B cell (primary cell): ENCODE results near the gene BAHCC1.

Experiments used
- EZH2 ChIP-seq: IDR thresholded peaks from 2 replicates; pipeline ENCODE4 v1.6.1; 2012; ENCODE audit warnings: borderline replicate concordance, low read depth, mild to moderate bottlenecking, moderate library complexity, low read length; ENCODE audit not compliant: insufficient read depth, poor library complexity, severe bottlenecking
- TF ChIP-seq, protein P1 (sequence below): fragments of 200-600 bp; IDR thresholded peaks from one replicate; pipeline ENCODE4 v1.8.0; 2022; ENCODE audit warnings: antibody characterized with exemption, mild to moderate bottlenecking

DNA sequence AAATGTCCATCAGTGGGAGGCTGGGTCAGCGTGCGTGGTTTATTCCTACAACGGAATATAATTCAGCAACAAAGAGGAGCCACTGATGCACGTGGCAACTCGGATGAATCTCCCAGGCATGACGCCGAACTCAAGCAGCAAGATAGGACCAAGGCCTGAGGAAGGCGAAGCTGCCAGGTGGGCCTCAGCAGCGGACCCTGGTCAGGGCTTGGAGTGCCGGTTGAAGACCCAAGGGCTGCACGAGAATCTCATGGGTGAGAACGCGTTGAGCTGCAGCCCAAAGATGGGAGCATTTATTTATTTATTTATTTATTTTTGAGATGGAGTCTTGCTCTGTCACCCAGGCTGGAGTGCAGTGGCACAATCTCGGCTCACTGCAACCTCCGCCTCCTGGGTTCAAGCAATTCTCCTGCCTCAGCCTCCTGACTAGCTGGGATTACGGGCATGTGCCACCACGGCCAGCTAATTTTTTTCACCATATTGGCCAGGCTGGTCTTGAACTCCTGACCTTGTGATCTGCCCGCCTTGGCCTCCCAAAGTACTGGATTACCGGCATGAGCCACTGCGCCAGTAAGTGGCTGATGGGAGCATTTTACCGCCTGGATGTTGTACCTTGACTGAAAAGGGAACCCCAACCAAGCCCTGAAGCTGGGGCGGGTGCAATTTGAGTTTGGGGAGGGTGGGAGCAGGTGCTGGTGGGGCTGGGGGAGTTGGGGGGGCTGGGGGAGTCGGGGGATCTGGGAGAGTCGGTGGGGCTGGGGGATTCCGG lies 18.1 kb upstream of the BAHCC1 start:
- TF ChIP-seq, protein P1, sequence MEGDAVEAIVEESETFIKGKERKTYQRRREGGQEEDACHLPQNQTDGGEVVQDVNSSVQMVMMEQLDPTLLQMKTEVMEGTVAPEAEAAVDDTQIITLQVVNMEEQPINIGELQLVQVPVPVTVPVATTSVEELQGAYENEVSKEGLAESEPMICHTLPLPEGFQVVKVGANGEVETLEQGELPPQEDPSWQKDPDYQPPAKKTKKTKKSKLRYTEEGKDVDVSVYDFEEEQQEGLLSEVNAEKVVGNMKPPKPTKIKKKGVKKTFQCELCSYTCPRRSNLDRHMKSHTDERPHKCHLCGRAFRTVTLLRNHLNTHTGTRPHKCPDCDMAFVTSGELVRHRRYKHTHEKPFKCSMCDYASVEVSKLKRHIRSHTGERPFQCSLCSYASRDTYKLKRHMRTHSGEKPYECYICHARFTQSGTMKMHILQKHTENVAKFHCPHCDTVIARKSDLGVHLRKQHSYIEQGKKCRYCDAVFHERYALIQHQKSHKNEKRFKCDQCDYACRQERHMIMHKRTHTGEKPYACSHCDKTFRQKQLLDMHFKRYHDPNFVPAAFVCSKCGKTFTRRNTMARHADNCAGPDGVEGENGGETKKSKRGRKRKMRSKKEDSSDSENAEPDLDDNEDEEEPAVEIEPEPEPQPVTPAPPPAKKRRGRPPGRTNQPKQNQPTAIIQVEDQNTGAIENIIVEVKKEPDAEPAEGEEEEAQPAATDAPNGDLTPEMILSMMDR: no peak
- TF ChIP-seq EZH2: no peak
